ENCODE measurements around the gene SYNE2.
A peak's percentile ranks its signal among the peaks of the same experiment; 100 is the strongest.
"Not testable (repeated sequence)": the region's sequence is repeated elsewhere in the genome, so short reads cannot be mapped to it uniquely, and the experiment has no call there.

The SYNE2 gene

DNA sequence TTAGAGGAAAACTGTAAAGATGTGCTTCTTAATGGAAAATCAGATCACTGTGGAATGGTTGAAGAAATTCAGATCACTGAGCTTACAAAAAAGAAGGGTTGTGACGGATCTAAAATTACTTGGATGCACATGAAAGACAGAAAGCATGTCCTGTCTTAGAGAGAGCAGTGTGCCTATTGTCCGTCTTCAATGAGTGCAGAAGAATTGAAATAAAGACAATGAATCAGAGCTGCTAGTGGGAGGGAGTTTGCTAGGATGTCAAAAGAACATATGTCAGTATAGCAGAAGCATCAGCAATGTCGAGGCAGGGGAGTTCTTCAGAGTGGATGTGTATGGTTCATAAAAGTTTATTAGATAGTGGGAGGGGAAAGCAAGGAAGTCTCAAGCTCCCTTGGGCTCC, 172.7 kb downstream of the SYNE2 start:
- DNase-seq (ENCODE audit: low spot score), result no peak

DNA sequence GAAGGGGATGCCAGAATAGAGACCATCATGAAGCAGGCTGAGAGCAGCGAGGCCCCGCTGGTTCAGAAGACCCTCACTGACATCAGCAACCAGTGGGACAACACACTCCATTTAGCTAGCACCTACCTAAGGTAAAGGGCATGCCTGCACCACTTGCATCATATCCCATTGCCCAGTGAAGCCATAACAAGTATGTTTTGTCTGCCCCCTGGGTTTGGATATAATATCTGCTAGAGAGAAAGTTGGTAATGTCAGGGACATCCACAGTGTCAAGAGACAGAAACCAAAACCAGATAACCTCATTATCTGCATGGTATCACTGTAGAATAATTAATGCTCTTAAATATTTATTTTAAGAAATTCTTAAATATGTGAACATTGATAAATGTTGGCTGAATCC, 173.8 kb downstream of the SYNE2 start:
- no peak for DNase-seq (ENCODE audit: low spot score)

DNA sequence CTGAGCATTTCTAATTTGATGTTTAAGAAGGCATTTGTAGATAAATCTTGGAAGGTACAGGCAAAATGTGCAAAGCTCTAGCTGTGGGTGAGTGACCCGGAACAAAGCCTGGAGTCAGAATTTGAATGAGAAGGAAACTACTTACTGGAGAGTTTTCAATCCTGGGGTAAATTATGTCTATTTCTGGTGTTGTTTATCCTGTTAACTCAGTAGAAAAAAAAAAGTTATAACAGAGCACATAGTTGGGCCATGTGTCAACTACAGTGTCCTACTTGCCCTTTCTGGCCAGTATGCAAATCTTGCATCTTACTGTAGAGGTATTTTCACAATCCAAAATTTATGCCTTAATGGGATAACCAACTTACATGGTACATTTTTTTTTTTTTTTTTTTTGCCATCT, 182.3 kb downstream of the SYNE2 start:
- no peak for DNase-seq (ENCODE audit: low spot score)

DNA sequence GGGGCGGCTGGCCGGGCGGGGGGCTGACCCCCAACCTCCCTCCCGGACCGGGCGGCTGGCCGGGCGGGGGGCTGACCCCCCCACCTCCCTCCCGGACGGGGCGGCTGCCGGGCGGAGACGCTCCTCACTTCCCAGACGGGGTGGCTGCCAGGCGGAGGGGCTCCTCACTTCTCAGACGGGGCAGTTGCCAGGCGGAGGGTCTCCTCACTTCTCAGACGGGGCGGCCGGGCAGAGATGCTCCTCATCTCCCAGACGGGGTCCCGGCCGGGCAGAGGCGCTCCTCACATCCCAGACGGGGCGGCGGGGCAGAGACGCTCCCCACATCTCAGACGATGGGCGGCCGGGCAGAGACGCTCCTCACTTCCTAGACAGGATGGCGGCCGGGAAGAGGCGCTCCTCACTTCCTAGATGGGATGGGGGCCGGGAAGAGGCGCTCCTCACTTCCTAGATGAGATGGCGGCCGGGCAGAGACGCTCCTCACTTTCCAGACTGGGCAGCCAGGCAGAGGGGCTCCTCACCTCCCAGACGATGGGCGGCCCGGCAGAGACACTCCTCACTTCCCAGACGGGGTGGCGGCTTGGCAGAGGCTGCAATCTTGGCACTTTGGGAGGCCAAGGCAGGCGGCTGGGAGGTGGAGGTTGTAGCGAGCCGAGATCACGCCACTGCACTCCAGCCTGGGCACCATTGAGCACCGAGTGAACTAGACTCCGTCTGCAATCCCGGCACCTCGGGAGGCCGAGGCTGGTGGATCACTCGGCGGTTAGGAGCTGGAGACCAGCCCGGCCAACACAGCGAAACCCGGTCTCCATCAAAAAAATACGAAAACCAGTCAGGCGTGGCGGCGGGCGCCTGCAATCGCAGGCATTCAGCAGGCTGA, 185.3 kb downstream of the SYNE2 start:
- not testable (repeated sequence) for DNase-seq (ENCODE audit: low spot score)

DNA sequence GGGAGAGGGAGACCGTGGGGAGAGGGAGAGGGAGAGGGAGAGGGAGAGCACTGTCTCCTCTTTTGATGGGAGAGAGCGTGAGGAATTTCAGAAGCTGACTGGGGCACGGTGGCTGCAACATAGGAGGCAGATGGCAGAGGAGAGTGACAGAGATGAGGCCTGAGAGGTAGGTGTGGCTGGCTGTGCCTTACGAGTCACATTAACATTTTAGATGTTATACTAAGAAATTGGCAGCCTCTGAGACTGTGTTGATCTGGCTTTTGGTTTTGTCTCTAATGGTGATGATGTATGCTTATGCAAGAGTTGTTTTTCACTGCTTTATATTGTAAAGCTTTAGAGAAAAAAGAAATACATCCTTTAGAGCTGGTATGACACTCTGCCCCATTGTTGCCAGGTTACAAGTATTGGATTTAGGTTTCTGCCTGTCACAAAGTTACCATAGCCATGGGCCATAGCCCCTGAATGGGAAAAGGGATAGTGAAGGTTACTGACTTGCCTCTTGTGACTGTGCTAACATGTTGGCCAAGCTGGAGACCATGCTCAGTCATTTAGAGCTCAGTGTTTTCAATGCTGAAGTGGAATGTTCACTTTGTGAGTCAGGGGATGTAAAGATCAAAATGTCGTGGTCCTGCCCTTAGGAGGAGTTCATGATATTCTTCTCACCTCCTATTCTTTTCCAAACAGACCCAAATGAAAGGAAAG, 186.2 kb downstream of the SYNE2 start:
- no peak for DNase-seq (ENCODE audit: low spot score)

GRCh38 chr14:64040044-64040443, 187.2 kb downstream of the SYNE2 start:
- no peak for DNase-seq (ENCODE audit: low spot score)

DNA sequence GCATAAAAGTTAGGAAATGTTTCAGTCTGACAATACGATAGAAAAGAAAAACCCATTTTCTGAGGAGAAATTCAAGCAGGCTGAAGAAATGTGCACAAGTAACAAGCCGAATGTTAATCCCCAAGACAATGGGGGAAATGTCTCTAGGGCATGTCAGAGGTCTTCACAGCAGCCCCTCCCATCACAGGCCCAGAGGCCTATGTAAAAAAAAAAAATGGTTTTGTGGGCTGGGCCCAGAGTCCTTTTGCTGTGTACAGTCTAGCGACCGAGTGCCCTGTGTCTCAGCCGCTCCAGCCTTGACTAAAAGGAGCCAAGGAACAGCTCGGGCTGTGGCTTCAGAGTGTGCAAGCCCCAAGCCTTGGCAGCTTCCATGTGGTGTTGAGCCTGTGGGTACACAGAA, 190.5 kb downstream of the SYNE2 start:
- not testable (repeated sequence) for DNase-seq (ENCODE audit: low spot score)

DNA sequence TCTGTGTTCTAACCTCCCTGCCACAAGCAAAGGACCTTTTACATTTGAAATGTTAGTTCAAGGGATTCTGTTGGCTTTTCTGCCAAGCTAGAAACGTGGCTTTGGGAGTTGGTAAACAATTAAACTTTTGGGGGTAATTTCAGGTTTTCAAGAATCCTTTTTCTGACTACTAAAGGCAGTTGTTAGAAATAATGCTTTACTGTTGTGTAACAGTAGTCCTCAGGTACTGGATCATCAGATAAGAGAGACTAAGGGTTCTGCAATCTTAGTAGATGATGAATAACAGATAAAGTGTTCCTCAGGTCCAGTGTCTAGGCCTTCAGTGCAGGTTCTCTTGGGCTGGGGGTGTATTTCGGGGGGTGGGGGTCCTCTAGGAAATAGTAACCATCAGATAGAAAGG, 192.3 kb downstream of the SYNE2 start:
- no peak for DNase-seq (ENCODE audit: low spot score)

- DNase-seq (ENCODE audit: low spot score), result no peak
Observed at GRCh38 chr14:64049616-64050381, 197.0 kb downstream of the SYNE2 start.

- no peak for DNase-seq (ENCODE audit: low spot score)
Observed at GRCh38 chr14:64053694-64054669, 201.2 kb downstream of the SYNE2 start.

GRCh38 chr14:64059454-64060198, 206.8 kb downstream of the SYNE2 start:
- no peak for DNase-seq (ENCODE audit: low spot score)

DNA sequence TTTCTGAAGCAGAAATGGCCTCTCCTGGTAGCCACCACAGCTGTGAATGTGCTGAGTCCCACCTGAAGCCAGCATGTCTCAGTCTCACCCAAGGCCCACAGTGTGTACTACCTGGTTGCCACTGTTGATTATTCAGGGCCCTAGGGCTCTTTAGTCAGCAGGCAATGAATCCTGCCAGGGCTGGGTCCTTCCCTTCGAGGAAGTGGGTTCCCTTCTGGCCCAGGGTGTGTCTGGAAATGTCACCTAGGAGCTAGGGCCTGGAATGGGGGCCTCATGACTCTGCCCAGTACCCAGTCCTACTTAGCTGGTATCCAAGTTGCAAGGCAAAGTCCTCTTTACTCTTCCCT, 207.4 kb downstream of the SYNE2 start:
- no peak for DNase-seq (ENCODE audit: low spot score)

DNA sequence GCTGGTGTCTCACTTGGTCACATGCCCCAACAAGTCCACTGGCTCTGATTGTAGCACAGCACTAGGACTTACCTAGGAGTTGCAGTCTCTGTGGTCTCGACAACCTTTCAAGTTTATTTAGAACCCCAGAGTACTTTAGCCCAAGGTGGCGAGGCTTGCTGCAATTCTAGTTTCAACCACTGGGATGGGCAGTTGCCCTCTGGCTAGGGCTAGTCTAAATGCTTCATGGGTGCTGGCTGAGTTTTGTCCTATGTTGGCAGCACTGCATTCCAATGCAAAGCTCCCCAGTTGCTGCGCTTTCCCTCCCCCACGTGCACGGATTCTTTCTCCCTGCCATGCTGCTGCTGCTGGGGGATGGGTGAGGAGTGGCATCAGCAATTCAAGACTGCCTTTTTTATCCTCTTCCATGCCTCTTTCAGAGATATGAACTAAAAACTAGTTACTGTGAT, 207.9 kb downstream of the SYNE2 start:
- no peak for DNase-seq (ENCODE audit: low spot score)

GRCh38 chr14:64061115-64061514, 208.3 kb downstream of the SYNE2 start:
- no peak for DNase-seq (ENCODE audit: low spot score)

- DNase-seq (ENCODE audit: low spot score), result no peak
Observed at GRCh38 chr14:64061706-64062105, 208.9 kb downstream of the SYNE2 start.

GRCh38 chr14:64062381-64063115, 209.7 kb downstream of the SYNE2 start:
- no peak for DNase-seq (ENCODE audit: low spot score)

DNA sequence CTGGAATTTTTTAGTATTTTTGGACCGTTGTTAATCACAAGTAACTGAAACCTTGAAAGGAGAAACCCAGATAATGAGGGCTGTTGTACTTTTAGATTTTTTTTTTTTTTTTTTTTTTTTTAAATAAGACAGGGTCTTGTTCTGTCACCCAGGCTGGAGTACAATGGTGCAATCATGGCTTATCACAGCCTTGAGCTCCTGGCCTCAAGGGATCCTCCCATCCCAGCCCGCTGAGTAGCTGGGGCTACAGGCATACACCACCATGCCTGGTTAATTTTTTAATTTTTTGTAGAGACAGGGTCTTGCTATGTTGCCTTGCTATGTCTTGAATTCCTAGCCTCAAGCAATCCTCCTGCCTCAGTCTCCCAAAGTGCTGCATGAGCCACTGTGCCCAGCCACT, 211.6 kb downstream of the SYNE2 start:
- no peak for DNase-seq (ENCODE audit: low spot score)

DNA sequence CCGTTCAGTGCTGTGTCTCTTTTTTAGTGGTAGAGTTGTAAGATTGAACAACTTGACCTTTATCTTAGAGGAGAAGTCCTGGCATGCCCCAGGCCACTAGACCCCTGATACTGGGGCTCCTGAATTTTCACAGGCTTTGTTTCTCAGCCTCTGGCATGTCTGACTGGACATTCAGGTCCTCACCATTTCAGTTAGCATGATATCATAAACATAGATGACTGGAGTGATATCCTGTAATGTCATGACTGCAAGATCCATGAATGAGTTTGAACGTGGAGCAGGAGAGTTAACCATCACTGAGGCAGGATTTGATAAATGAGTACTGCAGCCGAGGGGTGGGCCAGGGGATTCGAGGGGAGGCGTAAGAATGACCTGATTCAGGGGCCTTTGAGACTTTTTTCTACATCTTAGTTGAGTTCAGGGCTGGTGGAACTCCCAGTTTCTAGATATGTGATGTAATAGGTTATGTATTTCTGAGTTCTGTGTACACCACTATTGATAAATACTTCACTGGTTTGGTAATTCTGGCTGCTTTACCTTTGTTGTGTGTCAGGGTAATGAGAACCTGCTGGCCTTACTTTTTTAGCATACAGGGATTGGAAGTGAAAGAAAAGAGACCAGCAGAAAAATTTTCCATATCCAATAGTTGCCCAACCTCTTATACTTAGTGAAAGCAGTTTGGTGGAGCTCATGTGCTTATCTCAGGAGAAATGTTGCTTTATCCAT, 217.0 kb downstream of the SYNE2 start:
- no peak for DNase-seq (ENCODE audit: low spot score)

DNA sequence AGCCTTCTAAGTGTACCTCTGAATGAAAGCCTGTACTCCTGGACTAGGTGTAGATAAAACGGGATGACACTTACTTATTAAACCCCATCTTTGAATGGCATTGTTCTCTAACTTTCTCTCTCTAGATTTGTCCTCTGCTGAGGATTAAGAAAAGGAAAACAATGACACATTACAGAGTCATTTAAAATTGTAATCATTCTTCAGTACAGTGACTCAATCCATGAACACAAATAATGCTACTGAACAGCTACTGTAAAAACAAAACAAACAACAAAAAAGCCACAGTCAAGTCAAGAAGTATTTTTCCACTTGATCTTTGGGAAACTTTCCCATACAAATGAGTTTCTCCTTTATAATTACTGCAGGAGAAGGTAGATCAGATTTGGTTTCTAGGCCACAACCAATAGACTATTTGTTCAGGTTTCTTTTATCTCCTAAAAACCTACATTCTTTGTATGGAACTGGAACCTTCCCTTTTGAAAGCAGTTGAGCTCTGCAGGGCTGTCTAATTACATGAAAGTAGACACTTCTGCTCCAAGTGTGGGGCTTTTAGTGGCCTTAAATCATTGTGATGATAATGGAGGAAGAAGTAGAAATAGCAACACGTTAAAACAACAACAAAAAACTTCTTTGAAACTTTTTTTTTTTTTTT, 222.3 kb downstream of the SYNE2 start:
- peak; percentile 35 for DNase-seq (ENCODE audit: low spot score)
